Calu3 (cell line): ENCODE data around the gene ALX4. TPM values are rescaled to one million over a fixed set of nuclear protein-coding genes. Genes with fewer than 3 reads are reported as not detected.

Experiments used
- BruUV-seq: library from RNA; stranded (reverse); fragments of 400-500 nt; replicated peaks from 2 replicates; lab custom pipeline; 2021; lab: Mats Ljungman, UMichigan
- CTCF ChIA-PET: fragments of 300-600 bp; sonication (Branson Sonifier 250); formaldehyde crosslinking; loops from one replicate; lab custom pipeline; 2022; ENCODE audit warnings: antibody characterized with exemption; lab: Charles Lee
- DNase-seq: peaks from one replicate; pipeline ENCODE4 v3.0.0; 2022
- H3K27ac Mint-ChIP-seq: one replicate; pipeline ENCODE4 v1.8.0; 2022; ENCODE audit warnings: mixed read lengths; ENCODE audit not compliant: unreplicated experiment
- H3K27me3 Mint-ChIP-seq: one replicate; pipeline ENCODE4 v1.8.0; 2022; ENCODE audit warnings: mixed read lengths; ENCODE audit not compliant: unreplicated experiment
- H3K36me3 Mint-ChIP-seq: one replicate; pipeline ENCODE4 v1.8.0; 2022; ENCODE audit warnings: mild to moderate bottlenecking, moderate library complexity, mixed read lengths; ENCODE audit not compliant: insufficient read depth, unreplicated experiment
- H3K4me1 Mint-ChIP-seq: one replicate; pipeline ENCODE4 v1.8.0; 2022; ENCODE audit warnings: mild to moderate bottlenecking, low read depth, mixed read lengths; ENCODE audit not compliant: unreplicated experiment
- H3K4me3 Mint-ChIP-seq: one replicate; pipeline ENCODE4 v1.8.0; 2022; ENCODE audit warnings: mild to moderate bottlenecking, low read depth, moderate library complexity, mixed read lengths; ENCODE audit not compliant: unreplicated experiment
- H3K9me3 Mint-ChIP-seq: one replicate; pipeline ENCODE4 v1.8.0; 2022; ENCODE audit warnings: low read depth, mixed read lengths; ENCODE audit not compliant: unreplicated experiment
- CTCF ChIP-seq: fragments of 200-600 bp; IDR thresholded peaks from one replicate; pipeline ENCODE4 v1.8.0; 2022; ENCODE audit warnings: antibody characterized with exemption; ENCODE audit not compliant: unreplicated experiment
- intact Hi-C: fragments of 100-400 bp; cut with micrococcal nuclease; formaldehyde crosslinking; loops from one replicate; pipeline ENCODE4 v1.10.0; 2022; ENCODE audit not compliant: unreplicated experiment
- total RNA-seq: library from RNA; stranded (reverse); gene quantifications from 2 replicates; pipeline ENCODE4 v1.2.3, GENCODE V29; 2022

Gene ALX4
- total RNA-seq, 1 experiment from 2014 or later = not detected

- no peak for DNase-seq
- TF ChIP-seq CTCF = no peak
- Mint-ChIP-seq H3K36me3 (no peaks in the 10 kb centered on the region), H3K4me1 (no peaks in the 10 kb centered on the region), H3K27ac (no peak overlapping the region), H3K4me3 (no peak overlapping the region), H3K9me3 (no peaks in the 10 kb centered on the region), H3K27me3 (peaks cover 78% of the 10 kb centered on the region)
- BruUV-seq = no TSS peak
- intact Hi-C loops = no loop called here
- CTCF ChIA-PET = no interaction called here
Measured at GRCh38 chr11:44348721-44349120, 38.8 kb upstream of the ALX4 start.

- intact Hi-C loops = no loop called here
- Mint-ChIP-seq H3K4me3 (no peak overlapping the region), H3K36me3 (no peaks in the 10 kb centered on the region), H3K4me1 (no peaks in the 10 kb centered on the region), H3K27ac (no peak overlapping the region), H3K27me3 (peaks cover 84% of the 10 kb centered on the region), H3K9me3 (no peaks in the 10 kb centered on the region)
- CTCF ChIA-PET = no interaction called here
- TF ChIP-seq CTCF = no peak
- BruUV-seq = no TSS peak
- DNase-seq = no peak
Measured at GRCh38 chr11:44348114-44348513, 38.2 kb upstream of the ALX4 start.

GRCh38 chr11:44347538-44347937, 37.6 kb upstream of the ALX4 start:
- no peaks in the 10 kb centered on the region for H3K9me3 Mint-ChIP-seq
- no peaks in the 10 kb centered on the region for H3K36me3 Mint-ChIP-seq
- no peaks in the 10 kb centered on the region for H3K4me1 Mint-ChIP-seq
- H3K27me3 Mint-ChIP-seq = peaks cover 85% of the 10 kb centered on the region
- CTCF ChIA-PET = no interaction called here
- intact Hi-C loops = no loop called here
- no peak for TF ChIP-seq CTCF
- DNase-seq = no peak
- no peak overlapping the region for H3K4me3 Mint-ChIP-seq
- BruUV-seq = no TSS peak
- no peak overlapping the region for H3K27ac Mint-ChIP-seq

- no peaks in the 10 kb centered on the region for H3K4me1 Mint-ChIP-seq
- intact Hi-C loops = no loop called here
- no peaks in the 10 kb centered on the region for H3K9me3 Mint-ChIP-seq
- TF ChIP-seq CTCF = no peak
- DNase-seq = no peak
- CTCF ChIA-PET = no interaction called here
- no TSS peak for BruUV-seq
- no peak overlapping the region for H3K27ac Mint-ChIP-seq
- H3K27me3 Mint-ChIP-seq = peaks cover 82% of the 10 kb centered on the region
- no peak overlapping the region for H3K4me3 Mint-ChIP-seq
- no peaks in the 10 kb centered on the region for H3K36me3 Mint-ChIP-seq
Measured at GRCh38 chr11:44346983-44347382, 37.0 kb upstream of the ALX4 start.
